ENCODE data around the gene TMEM240. TPM values are rescaled to one million over a fixed set of nuclear protein-coding genes. Genes with fewer than 3 reads are reported as not detected.
"Not testable (repeated sequence)": the region's sequence is repeated elsewhere in the genome, so short reads cannot be mapped to it uniquely, and the experiment has no call there.

The TMEM240 gene
- total RNA-seq, 1 experiment from 2014 or later = 8.0 TPM

GRCh38 chr1:1487701-1488100 is 52.7 kb downstream of the TMEM240 start:
- POLR2A ChIA-PET = no interaction called here
- DNase-seq (ENCODE audit: low spot score) (no peak), ATAC-seq (no peak)
- no peaks in the 10 kb centered on the region for H3K27me3 Mint-ChIP-seq (ENCODE audit: low read depth)
- CTCF ChIA-PET = no interaction called here
- TF ChIP-seq NR2C2 (CRISPR knock-in tag; IDR thresholded peaks at IDR 0.05) (no peak), FOXP4 (CRISPR knock-in tag; IDR thresholded peaks at IDR 0.05) (no peak), IRF2 (CRISPR knock-in tag; IDR thresholded peaks at IDR 0.05; ENCODE audit: borderline replicate concordance, low read depth) (no peak), ZNF317 (CRISPR knock-in tag; IDR thresholded peaks at IDR 0.05; ENCODE audit: borderline replicate concordance, low read depth) (no peak), ZMAT4 (CRISPR knock-in tag; IDR thresholded peaks at IDR 0.05) (no peak), E2F4 (CRISPR knock-in tag; IDR thresholded peaks at IDR 0.05; ENCODE audit: borderline replicate concordance, low read depth) (no peak), ZBTB21 (CRISPR knock-in tag; IDR thresholded peaks at IDR 0.05; ENCODE audit: borderline replicate concordance) (no peak), CDX4 (CRISPR knock-in tag; IDR thresholded peaks at IDR 0.05; ENCODE audit: borderline replicate concordance) (no peak), ZNF263 (CRISPR knock-in tag; IDR thresholded peaks at IDR 0.05; ENCODE audit: low read depth) (no peak), OVOL2 (CRISPR knock-in tag; IDR thresholded peaks at IDR 0.05; ENCODE audit: borderline replicate concordance) (no peak), EMX1 (CRISPR knock-in tag; IDR thresholded peaks at IDR 0.05) (no peak), NR1H2 (CRISPR knock-in tag; IDR thresholded peaks at IDR 0.05) (no peak), FOXK1 (CRISPR knock-in tag; IDR thresholded peaks at IDR 0.05) (no peak), ZNF512 (CRISPR knock-in tag; IDR thresholded peaks at IDR 0.05; ENCODE audit: borderline replicate concordance) (no peak), ELF4 (CRISPR knock-in tag; IDR thresholded peaks at IDR 0.05; ENCODE audit: low read depth) (no peak), FOXJ3 (CRISPR knock-in tag; IDR thresholded peaks at IDR 0.05; ENCODE audit: borderline replicate concordance) (no peak), ZBTB43 (CRISPR knock-in tag; IDR thresholded peaks at IDR 0.05) (no peak)
- H3K27ac Mint-ChIP-seq = no peak overlapping the region
- H3K9me3 Mint-ChIP-seq = peaks cover 7% of the 10 kb centered on the region; the same call in 1 of the 2 replicates
- H3K4me3 Mint-ChIP-seq = no peak overlapping the region
- H3K36me3 Mint-ChIP-seq = peaks cover 44% of the 10 kb centered on the region
- no peaks in the 10 kb centered on the region for H3K4me1 Mint-ChIP-seq

- H3K27me3 Mint-ChIP-seq (ENCODE audit: low read depth); H3K27ac Mint-ChIP-seq; CTCF ChIA-PET; DNase-seq (ENCODE audit: low spot score); POLR2A ChIA-PET; H3K4me3 Mint-ChIP-seq; H3K4me1 Mint-ChIP-seq; ATAC-seq; H3K9me3 Mint-ChIP-seq: not testable (repeated sequence)
- peaks cover 39% of the 10 kb centered on the region for H3K36me3 Mint-ChIP-seq
Observed at GRCh38 chr1:1485755-1486317, 54.6 kb downstream of the TMEM240 start.

GRCh38 chr1:1484976-1485750 is 55.3 kb downstream of the TMEM240 start:
- H3K9me3 Mint-ChIP-seq; H3K27ac Mint-ChIP-seq; DNase-seq (ENCODE audit: low spot score); H3K4me1 Mint-ChIP-seq; H3K4me3 Mint-ChIP-seq; CTCF ChIA-PET; H3K27me3 Mint-ChIP-seq (ENCODE audit: low read depth); ATAC-seq; POLR2A ChIA-PET: not testable (repeated sequence)
- peaks cover 32% of the 10 kb centered on the region for H3K36me3 Mint-ChIP-seq
